Spleen (tissue), 11 donors: Measurements from ENCODE around the gene SMG5. TPM values are rescaled to one million over a fixed set of nuclear protein-coding genes. Genes with fewer than 3 reads are reported as not detected.

Source experiments
- DNase-seq: peaks from one replicate; pipeline ENCODE4 v3.0.0-alpha.2; 2020
- H3K27ac ChIP-seq, 8 donors: fragments of 200-600 bp; sonication (generic) in 7 of 8; 1 replicate in 4 of 8; 2 replicates in 4 of 8; pipeline versions ENCODE4 v1.5.0 to v1.8.0; 2016 to 2021; ENCODE audit warnings: inconsistent platforms in 4 of 8, mild to moderate bottlenecking in 4 of 8, moderate library complexity in 1 of 8
- H3K27me3 ChIP-seq, 7 donors: fragments of 200-600 bp; sonication (generic) in 6 of 7; replicated peaks in 1 of 7; 1 replicate in 4 of 7; 2 replicates in 3 of 7; pipeline versions ENCODE4 v1.5.0 to v1.8.0; 2016 to 2021; ENCODE audit warnings: inconsistent platforms in 3 of 7, mild to moderate bottlenecking in 1 of 7
- H3K36me3 ChIP-seq, 6 donors: fragments of 200-600 bp; sonication (generic) in 5 of 6; 1 replicate in 4 of 6; 2 replicates in 2 of 6; pipeline versions ENCODE4 v1.5.0 to v1.8.0; 2016 to 2021; ENCODE audit warnings: inconsistent platforms in 2 of 6
- H3K4me1 ChIP-seq, 6 donors: fragments of 200-600 bp; sonication (generic) in 5 of 6; 1 replicate in 3 of 6; 2 replicates in 3 of 6; pipeline versions ENCODE4 v1.5.0 to v1.8.0; 2016 to 2021; ENCODE audit warnings: inconsistent platforms in 3 of 6
- H3K4me3 ChIP-seq, 8 donors: fragments of 200-600 bp; sonication (generic) in 7 of 8; 1 replicate in 4 of 8; 2 replicates in 4 of 8; pipeline versions ENCODE4 v1.5.0 to v1.8.0; 2016 to 2021; ENCODE audit warnings: inconsistent platforms in 4 of 8, mild to moderate bottlenecking in 4 of 8, moderate library complexity in 2 of 8
- H3K9me3 ChIP-seq, 8 donors: fragments of 200-600 bp; sonication (generic) in 7 of 8; 1 replicate in 4 of 8; 2 replicates in 4 of 8; pipeline versions ENCODE4 v1.5.0 to v1.8.0; 2016 to 2021; ENCODE audit warnings: inconsistent platforms in 4 of 8
- CTCF ChIP-seq, 11 experiments: fragments of 200-600 bp in 7 of 11; fragments of 450-650 bp in 4 of 11; sonication (generic) in 4 of 11; IDR thresholded peaks in 8 of 11; conservative IDR thresholded peaks in 3 of 11; 1 replicate in 7 of 11; 2 replicates in 4 of 11; pipeline versions ENCODE4 v1.4.0 to v1.8.0; 2016 to 2021; ENCODE audit warnings: antibody characterized with exemption in 11 of 11, inconsistent platforms in 4 of 11, mild to moderate bottlenecking in 1 of 11
- POLR2A ChIP-seq, 3 donors: fragments of 450-650 bp; IDR thresholded peaks; one replicate each; pipeline ENCODE4 v1.5.1; 2017; ENCODE audit warnings: antibody characterized with exemption in 3 of 3, mild to moderate bottlenecking in 1 of 3
- POLR2AphosphoS5 ChIP-seq, 3 donors: sonication (generic); formaldehyde crosslinking; IDR thresholded peaks; one replicate each; pipeline ENCODE4 v1.5.1; 2017; ENCODE audit warnings: antibody characterized with exemption in 3 of 3
- WGBS, 5 donors: extraction: QIAGEN DNeasy Blood & Tissue Kit in 3 of 5; methylation state at CpG; one replicate each; pipeline versions ENCODE4 v1.1.5 to v1.1.7; 2013 to 2018; 5-methylcytosine and 5-hydroxymethylcytosine counted together
- intact Hi-C: fragments of 100-400 bp; cut with DNase I; formaldehyde crosslinking; loops from one replicate; pipeline ENCODE4 v1.15.0; 2023; ENCODE audit warnings: low total_unique reads
- polyA plus RNA-seq, 3 donors: library from polyadenylated mRNA; stranded (reverse); fragments of 200-250 nt; gene quantifications; one replicate each; pipeline ENCODE4 v1.2.1, GENCODE V29; 2013
- total RNA-seq, 7 donors: library from RNA; depleted of rRNA in 3 of 7; stranded (reverse); fragments of >200 nt in 3 of 7; fragmentation: NEBNext Ultra II Directional in 4 of 7; extraction: Animal tissue kit (Norgen Biotek cat#: 25700) in 4 of 7; gene quantifications; one replicate each; pipeline versions ENCODE4 v1.1.0 to v1.2.1, GENCODE V29; 2016 to 2021
- donor health status: healthy with polysubstance abuse.
- donor health status: DM: no; HTN: no; CAD: no; lungs with moderate emphysema.
- donor health status: DM: no; HTN: no; CAD: no.
- donor health status: Bipolar disorder and iron deficiency.
- donor health status: healthy.
- donor health status: DM: no; HTN: no; CAD: no.
- donor health status: DM: yes; HTN: yes; CAD: no.

The SMG5 gene
- total and polyA plus RNA-seq, 10 donors: 14.9 to 80.5 (median 65.9) TPM

- Histone ChIP-seq H3K27ac (no peak overlapping the region), H3K27me3 (peaks cover 0 to 30% (median 12%) of the 10 kb centered on the region in 7 donors), H3K4me3 (no peak overlapping the region), H3K36me3 (peaks cover 3 to 53% (median 35%) of the 10 kb centered on the region in 6 donors), H3K4me1 (peaks cover 11 to 29% (median 17%) of the 10 kb centered on the region in 6 donors), H3K9me3 (no peaks in the 10 kb centered on the region)
- WGBS, 5 donors: 86 to 96% (median 87%) methylated on average over 9 to 10 of the region's 10 CpGs
- intact Hi-C loops: no loop called here
- no peak for DNase-seq
- TF ChIP-seq CTCF (IDR thresholded peaks at IDR 0.05 in 8 of 11, conservative IDR thresholded peaks at IDR 0.05 in 3 of 11) (no peak), POLR2A (IDR thresholded peaks at IDR 0.05) (no peak), POLR2AphosphoS5 (IDR thresholded peaks at IDR 0.05) (peak in 1 of 3 donors; percentile 31)
Observed at GRCh38 chr1:156242738-156243137, 39.9 kb downstream of the SMG5 start.

GRCh38 chr1:156241926-156242325, 40.7 kb downstream of the SMG5 start, which contains the start of gene BGLAP:
Gene BGLAP, plus strand, starts transcription at chr1:156242184. Its CDS starts 48 bp downstream, at chr1:156242232.
- H3K4me1 ChIP-seq: peaks cover 11 to 26% (median 17%) of the 10 kb centered on the region in 6 donors
- H3K9me3 ChIP-seq: no peaks in the 10 kb centered on the region
- H3K36me3 ChIP-seq: peaks cover 3 to 61% (median 41%) of the 10 kb centered on the region in 6 donors
- H3K4me3 ChIP-seq: no peak within 1 kb of the TSS
- peaks cover 0 to 30% (median 12%) of the 10 kb centered on the region in 7 donors for H3K27me3 ChIP-seq
- no peak for DNase-seq
- 24 to 80% (median 68%) methylated on average over 4 to 14 of the region's 14 CpGs for WGBS, 5 donors
- H3K27ac ChIP-seq: no peak within 1 kb of the TSS
- TF ChIP-seq CTCF (IDR thresholded peaks at IDR 0.05 in 8 of 11, conservative IDR thresholded peaks at IDR 0.05 in 3 of 11): no peak
- TF ChIP-seq POLR2AphosphoS5 (IDR thresholded peaks at IDR 0.05): peak in 1 of 3 donors; percentile 40
- intact Hi-C loops: no loop called here

- Histone ChIP-seq H3K27me3 (peaks cover 0 to 25% (median 12%) of the 10 kb centered on the region in 7 donors), H3K4me1 (peaks cover 11 to 20% (median 16%) of the 10 kb centered on the region in 6 donors), H3K36me3 (peaks cover 3 to 67% (median 47%) of the 10 kb centered on the region in 6 donors), H3K27ac (no peak overlapping the region), H3K4me3 (no peak overlapping the region), H3K9me3 (no peaks in the 10 kb centered on the region)
- intact Hi-C loops: no loop called here
- WGBS, 5 donors: 57 to 76% (median 60%) methylated on average over 14 to 15 of the region's 15 CpGs
- TF ChIP-seq POLR2AphosphoS5 (IDR thresholded peaks at IDR 0.05) (peak in 2 of 3 donors; percentile 12 to 44), POLR2A (IDR thresholded peaks at IDR 0.05) (no peak), CTCF (IDR thresholded peaks at IDR 0.05 in 8 of 11, conservative IDR thresholded peaks at IDR 0.05 in 3 of 11) (no peak)
- DNase-seq: peak; percentile 65
Observed at GRCh38 chr1:156241311-156241811, 41.3 kb downstream of the SMG5 start.

GRCh38 chr1:156238248-156238647, 44.4 kb downstream of the SMG5 start:
- no peaks in the 10 kb centered on the region for H3K4me1 ChIP-seq

More at GRCh38 chr1:156238248-156238647, 44.4 kb downstream of the SMG5 start:
- Histone ChIP-seq H3K36me3 (peaks cover 3 to 98% (median 72%) of the 10 kb centered on the region in 6 donors), H3K4me3 (no peak overlapping the region), H3K27ac (no peak overlapping the region), H3K27me3 (no peaks in the 10 kb centered on the region), H3K9me3 (no peaks in the 10 kb centered on the region)
- intact Hi-C loops: no loop called here
- no peak for TF ChIP-seq POLR2AphosphoS5 (IDR thresholded peaks at IDR 0.05)
- TF ChIP-seq POLR2A (IDR thresholded peaks at IDR 0.05): no peak
- TF ChIP-seq CTCF (IDR thresholded peaks at IDR 0.05 in 8 of 11, conservative IDR thresholded peaks at IDR 0.05 in 3 of 11): no peak
- 93 to 96% (median 96%) methylated on average over 5 of the region's 5 CpGs for WGBS, 5 donors
- DNase-seq: no peak
